IMR-90 (cell line): ENCODE measurements around the gene CADM4. TPM values are rescaled to one million over a fixed set of nuclear protein-coding genes. Genes with fewer than 3 reads are reported as not detected.

Experiments used
- ATAC-seq: fragments of 200-7000 bp; cut with Tn5 transposase; 2 replicates; pipeline ENCODE4 v1.9.1; 2020; ENCODE audit warnings: low read depth, mild to moderate bottlenecking, moderate library complexity
- BruUV-seq: library from RNA; stranded (reverse); fragments of 400-500 nt; replicated peaks from 2 replicates; lab custom pipeline; 2021; lab: Mats Ljungman, UMichigan
- CTCF ChIA-PET: fragments of 300-600 bp; formaldehyde crosslinking; extraction: SDS; loops from one replicate; lab custom pipeline; 2021; ENCODE audit warnings: antibody characterized with exemption; lab: Yijun Ruan, JAX
- POLR2A ChIA-PET: fragments of 300-600 bp; sonication (Branson Sonifier 250); formaldehyde crosslinking; loops from one replicate; lab custom pipeline; 2022; ENCODE audit warnings: antibody characterized with exemption; ENCODE audit not compliant: unreplicated experiment; lab: Charles Lee
- DNase-seq: peaks from one replicate; pipeline ENCODE4 v3.0.0; 2013
- H2AFZ ChIP-seq: replicated peaks from 2 replicates; pipeline ENCODE3; 2013; ENCODE audit warnings: low read length, mild to moderate bottlenecking; ENCODE audit not compliant: poor library complexity
- H2AK5ac ChIP-seq: 2 replicates; pipeline ENCODE4 v1.6.1; 2013; ENCODE audit warnings: low read depth, low read length, inconsistent platforms
- H2AK9ac ChIP-seq: replicated peaks from 2 replicates; pipeline ENCODE3; 2013; ENCODE audit warnings: mild to moderate bottlenecking, low read depth, low read length, moderate library complexity; ENCODE audit not compliant: poor library complexity
- H2BK120ac ChIP-seq: 2 replicates; pipeline ENCODE4 v1.6.1; 2013; ENCODE audit warnings: low read depth, low read length, inconsistent platforms
- H2BK15ac ChIP-seq: 3 replicates; pipeline ENCODE4 v1.6.1; 2013; ENCODE audit warnings: low read depth, low read length, inconsistent platforms
- H2BK20ac ChIP-seq: 2 replicates; pipeline ENCODE4 v1.6.1; 2013; ENCODE audit warnings: low read depth, mild to moderate bottlenecking, inconsistent platforms, low read length, moderate library complexity
- H2BK5ac ChIP-seq: 2 replicates; pipeline ENCODE4 v1.6.1; 2013; ENCODE audit warnings: mild to moderate bottlenecking, low read depth, low read length, inconsistent platforms; ENCODE audit not compliant: poor library complexity, severe bottlenecking
- H3K14ac ChIP-seq: replicated peaks from 2 replicates; pipeline ENCODE4 v1.6.1; 2013; ENCODE audit warnings: low read depth, low read length, inconsistent platforms
- H3K18ac ChIP-seq: 2 replicates; pipeline ENCODE4 v1.6.1; 2013; ENCODE audit warnings: low read depth, low read length, control low read depth
- H3K23ac ChIP-seq: 2 replicates; pipeline ENCODE4 v1.6.1; 2013; ENCODE audit warnings: low read depth, low read length, inconsistent platforms
- H3K27ac ChIP-seq: 2 replicates; pipeline ENCODE4 v1.5.1; 2013; ENCODE audit warnings: mild to moderate bottlenecking, control low read depth, low read length; ENCODE audit not compliant: insufficient read depth
- H3K27me3 ChIP-seq: 2 replicates; pipeline ENCODE4 v1.6.1; 2013; ENCODE audit warnings: low read length; ENCODE audit not compliant: control insufficient read depth, insufficient read depth
- H3K36me3 ChIP-seq: 2 replicates; pipeline ENCODE4 v1.6.1; 2013; ENCODE audit warnings: low read length, mixed read lengths; ENCODE audit not compliant: control insufficient read depth, insufficient read depth
- H3K4ac ChIP-seq: 2 replicates; pipeline ENCODE4 v1.6.1; 2013; ENCODE audit warnings: low read depth, low read length, inconsistent platforms
- H3K4me1 ChIP-seq: 2 replicates; pipeline ENCODE4 v1.6.1; 2013; ENCODE audit warnings: low read length, mixed read lengths; ENCODE audit not compliant: control insufficient read depth, insufficient read depth
- H3K4me2 ChIP-seq: 2 replicates; pipeline ENCODE4 v1.6.1; 2013; ENCODE audit warnings: low read depth, mild to moderate bottlenecking, control low read depth, low read length, moderate library complexity
- H3K4me3 ChIP-seq: 2 replicates; pipeline ENCODE4 v1.5.1; 2013; ENCODE audit warnings: low read depth, mild to moderate bottlenecking, control low read depth, low read length, moderate library complexity; ENCODE audit not compliant: insufficient read depth
- H3K56ac ChIP-seq: 2 replicates; pipeline ENCODE4 v1.6.1; 2013; ENCODE audit warnings: low read length, inconsistent platforms; ENCODE audit not compliant: insufficient read depth; ENCODE audit errors: extremely low read depth
- H3K79me1 ChIP-seq, 2 experiments: 2 replicates each; pipeline ENCODE4 v1.6.1; 2013; ENCODE audit warnings: low read length in 2 of 2, inconsistent platforms in 1 of 2, low read depth in 1 of 2
- H3K9ac ChIP-seq: 2 replicates; pipeline ENCODE4 v1.6.1; 2013; ENCODE audit warnings: low read depth, low read length, control low read depth
- H3K9me1 ChIP-seq: 2 replicates; pipeline ENCODE4 v1.6.1; 2013; ENCODE audit warnings: low read length, inconsistent platforms; ENCODE audit not compliant: insufficient read depth
- H3K9me3 ChIP-seq: 2 replicates; pipeline ENCODE4 v1.6.1; 2013; ENCODE audit warnings: low read length; ENCODE audit not compliant: control insufficient read depth, insufficient read depth
- H4K20me1 ChIP-seq: 2 replicates; pipeline ENCODE4 v1.6.1; 2013; ENCODE audit warnings: low read length, inconsistent platforms; ENCODE audit not compliant: insufficient read depth
- H4K5ac ChIP-seq: 2 replicates; pipeline ENCODE4 v1.6.1; 2013; ENCODE audit warnings: mild to moderate bottlenecking, low read depth, low read length, control low read depth
- H4K8ac ChIP-seq, 2 experiments: 2 replicates each; pipeline ENCODE4 v1.6.1; 2013; ENCODE audit warnings: low read depth in 2 of 2, low read length in 2 of 2, control low read depth in 1 of 2, inconsistent platforms in 1 of 2
- H4K91ac ChIP-seq: 2 replicates; pipeline ENCODE4 v1.6.1; 2013; ENCODE audit warnings: low read depth, low read length, inconsistent platforms; ENCODE audit not compliant: insufficient read depth
- CEBPB ChIP-seq: IDR thresholded peaks from 2 replicates; pipeline ENCODE4 v1.6.1; 2012; ENCODE audit warnings: low read depth, low read length, improper control_type of control experiment
- MAFK ChIP-seq: IDR thresholded peaks from 2 replicates; pipeline ENCODE4 v1.6.1; 2012; ENCODE audit warnings: low read depth, low read length, improper control_type of control experiment
- MXI1 ChIP-seq: IDR thresholded peaks from 2 replicates; pipeline ENCODE4 v1.6.1; 2012; ENCODE audit warnings: low read depth, mild to moderate bottlenecking, low read length, moderate library complexity, borderline replicate concordance
- NFE2L2 ChIP-seq: fragments of 150-350 bp; IDR thresholded peaks from 2 replicates; pipeline ENCODE4 v1.6.1; 2016; ENCODE audit warnings: low read depth, mild to moderate bottlenecking, low read length
- RAD21 ChIP-seq: IDR thresholded peaks from 2 replicates; pipeline ENCODE4 v1.6.1; 2012; ENCODE audit warnings: low read length, improper control_type of control experiment
- WGBS, 2 experiments: methylation state at CpG; one replicate each; pipeline versions ENCODE4 v1.1.5 to v1.1.7; 2013; ENCODE audit warnings: missing lambda C conversion rate in 2 of 2; ENCODE audit not compliant: insufficient read length in 1 of 2; ENCODE audit errors: extremely low coverage in 2 of 2; 5-methylcytosine and 5-hydroxymethylcytosine counted together
- dilution Hi-C: fragments of 300-500 bp; cut with HindIII; formaldehyde crosslinking; loops from one replicate; pipeline ENCODE4 v1.14.3; 2018; ENCODE audit warnings: low sequenced_read_pairs; ENCODE audit not compliant: unreplicated experiment
- in situ Hi-C: fragments of 300-500 bp; cut with MboI; formaldehyde crosslinking; loops from 3 replicates; pipeline ENCODE4 v1.14.3; 2019; ENCODE audit warnings: low sequenced_read_pairs, inconsistent platforms, mixed read lengths
- intact Hi-C: fragments of 100-400 bp; cut with micrococcal nuclease; formaldehyde crosslinking; loops from 2 replicates; pipeline ENCODE4 v1.10.0; 2022
- polyA plus RNA-seq, 3 experiments: library from polyadenylated mRNA; depleted of rRNA; stranded (reverse); fragments of >200 nt; gene quantifications; 2 replicates each; pipeline ENCODE4 v1.2.3, GENCODE V29; 2012; ENCODE audit warnings: low replicate concordance in 1 of 3
- total RNA-seq: library from RNA; depleted of rRNA; stranded (reverse); fragments of >200 nt; gene quantifications from 2 replicates; pipeline ENCODE4 v1.2.3, GENCODE V29; 2012
- TF ChIP-seq, protein P1 (sequence below): conservative IDR thresholded peaks from 2 replicates; pipeline ENCODE4 v1.5.1; 2012; ENCODE audit warnings: mild to moderate bottlenecking, low read depth, low read length, improper control_type of control experiment

CADM4 gene
- total and polyA plus RNA-seq, 2 of the 4 experiments (the other 2 are of a cell fraction), result 2.0 to 4.9 TPM

GRCh38 chr19:43633520-43633919, 6.1 kb downstream of the CADM4 start:
- Histone ChIP-seq H3K4me1 (peaks cover 5% of the 10 kb centered on the region; the same call in 1 of the 2 replicates), H4K20me1 (no peaks in the 10 kb centered on the region), H2AK9ac (no peak overlapping the region), H3K79me1 (no peaks in the 10 kb centered on the region), H3K4ac (no peak overlapping the region), H4K8ac (no peak overlapping the region), H2BK15ac (no peak overlapping the region), H3K27me3 (peaks cover 19% of the 10 kb centered on the region), H3K23ac (no peak overlapping the region), H4K91ac (no peak overlapping the region), H3K9me1 (no peaks in the 10 kb centered on the region), H3K36me3 (no peaks in the 10 kb centered on the region), H2BK120ac (no peak overlapping the region), H3K9ac (no peak overlapping the region), H3K56ac (no peak overlapping the region), H3K18ac (no peak overlapping the region), H2AK5ac (no peak overlapping the region), H2BK5ac (no peak overlapping the region), H3K4me3 (no peak overlapping the region), H2BK20ac (no peak overlapping the region), H3K4me2 (no peak overlapping the region), H3K14ac (no peak overlapping the region), H3K9me3 (no peaks in the 10 kb centered on the region), H2AFZ (no peak overlapping the region), H4K5ac (no peak overlapping the region), H3K27ac (no peak overlapping the region)
- dilution Hi-C loops (no loop called here), in situ Hi-C loops (no loop called here), intact Hi-C loops (no loop called here)
- no TSS peak for BruUV-seq
- ATAC-seq (no peak), DNase-seq (no peak)
- no peak for TF ChIP-seq NFE2L2
- no peak for TF ChIP-seq MAFK
- TF ChIP-seq, protein P1, sequence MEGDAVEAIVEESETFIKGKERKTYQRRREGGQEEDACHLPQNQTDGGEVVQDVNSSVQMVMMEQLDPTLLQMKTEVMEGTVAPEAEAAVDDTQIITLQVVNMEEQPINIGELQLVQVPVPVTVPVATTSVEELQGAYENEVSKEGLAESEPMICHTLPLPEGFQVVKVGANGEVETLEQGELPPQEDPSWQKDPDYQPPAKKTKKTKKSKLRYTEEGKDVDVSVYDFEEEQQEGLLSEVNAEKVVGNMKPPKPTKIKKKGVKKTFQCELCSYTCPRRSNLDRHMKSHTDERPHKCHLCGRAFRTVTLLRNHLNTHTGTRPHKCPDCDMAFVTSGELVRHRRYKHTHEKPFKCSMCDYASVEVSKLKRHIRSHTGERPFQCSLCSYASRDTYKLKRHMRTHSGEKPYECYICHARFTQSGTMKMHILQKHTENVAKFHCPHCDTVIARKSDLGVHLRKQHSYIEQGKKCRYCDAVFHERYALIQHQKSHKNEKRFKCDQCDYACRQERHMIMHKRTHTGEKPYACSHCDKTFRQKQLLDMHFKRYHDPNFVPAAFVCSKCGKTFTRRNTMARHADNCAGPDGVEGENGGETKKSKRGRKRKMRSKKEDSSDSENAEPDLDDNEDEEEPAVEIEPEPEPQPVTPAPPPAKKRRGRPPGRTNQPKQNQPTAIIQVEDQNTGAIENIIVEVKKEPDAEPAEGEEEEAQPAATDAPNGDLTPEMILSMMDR, result no peak
- TF ChIP-seq MXI1, result no peak
- no peak for TF ChIP-seq RAD21
- TF ChIP-seq CEBPB, result no peak
- WGBS, 2 experiments, result no CpG with 5 or more reads among the region's 4 CpGs
- ChIA-PET CTCF (no interaction called here), POLR2A (no interaction called here)
